Middle frontal gyrus (tissue), 1 donor: ENCODE data around the gene B4GALNT2.
"Not testable (repeated sequence)": the region's sequence is repeated elsewhere in the genome, so short reads cannot be mapped to it uniquely, and the experiment has no call there.

Experiments used
- DNase-seq: peaks from one replicate; pipeline ENCODE4 v3.0.0-alpha.2; 2015; ENCODE audit warnings: low spot score; ENCODE audit errors: extremely low spot score

The B4GALNT2 gene

GRCh38 chr17:49120166-49120565, 12.4 kb upstream of the B4GALNT2 start:
- no peak for DNase-seq

DNA sequence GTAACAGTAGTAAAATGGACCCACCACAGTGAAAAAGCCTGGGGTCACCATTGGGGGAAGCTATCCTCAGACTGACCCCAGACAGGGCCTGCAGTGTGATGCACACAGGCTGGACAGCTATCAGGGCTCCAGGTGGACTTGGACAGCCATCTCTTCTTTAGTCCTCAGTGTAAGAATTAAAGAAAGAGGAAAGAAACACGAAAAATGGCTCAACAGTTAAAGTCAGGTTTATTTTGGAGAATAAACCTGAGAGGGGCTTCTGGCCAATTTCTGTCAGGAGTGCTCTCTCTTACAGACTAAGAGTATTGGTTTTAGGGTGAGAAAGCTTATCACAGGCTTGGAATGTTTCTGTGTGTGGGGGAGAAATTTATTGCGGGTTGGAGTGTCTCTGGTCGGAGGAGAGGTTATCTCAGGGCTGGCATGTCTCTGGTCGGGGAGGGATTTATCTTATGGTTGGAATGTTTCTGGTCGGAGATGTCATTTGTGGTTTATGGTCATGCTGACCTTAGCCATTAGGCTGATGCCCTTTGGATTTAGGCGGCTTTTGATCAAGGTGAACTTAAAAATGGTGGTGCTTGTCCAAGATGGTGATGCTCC, 10.8 kb upstream of the B4GALNT2 start:
- DNase-seq: no peak

DNA sequence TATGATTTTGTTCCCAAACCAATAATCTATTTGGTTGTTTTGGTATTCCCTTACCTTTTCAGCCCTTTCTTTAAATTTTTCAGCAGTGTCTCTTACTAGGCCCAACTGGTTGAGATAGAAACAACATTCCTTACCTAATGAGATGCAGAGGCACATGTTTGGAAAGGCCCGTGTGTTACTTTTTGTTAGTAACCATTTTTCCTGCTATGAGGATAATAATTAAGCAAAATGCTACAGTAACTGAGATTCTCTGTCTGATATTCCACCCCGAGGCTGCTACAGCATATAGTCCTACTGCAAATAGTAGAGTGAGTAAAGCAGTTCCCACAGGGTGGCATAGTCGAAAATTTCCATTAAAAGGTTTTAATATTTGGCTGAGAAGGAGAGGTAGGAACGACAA, 10.0 kb upstream of the B4GALNT2 start:
- no peak for DNase-seq

DNA sequence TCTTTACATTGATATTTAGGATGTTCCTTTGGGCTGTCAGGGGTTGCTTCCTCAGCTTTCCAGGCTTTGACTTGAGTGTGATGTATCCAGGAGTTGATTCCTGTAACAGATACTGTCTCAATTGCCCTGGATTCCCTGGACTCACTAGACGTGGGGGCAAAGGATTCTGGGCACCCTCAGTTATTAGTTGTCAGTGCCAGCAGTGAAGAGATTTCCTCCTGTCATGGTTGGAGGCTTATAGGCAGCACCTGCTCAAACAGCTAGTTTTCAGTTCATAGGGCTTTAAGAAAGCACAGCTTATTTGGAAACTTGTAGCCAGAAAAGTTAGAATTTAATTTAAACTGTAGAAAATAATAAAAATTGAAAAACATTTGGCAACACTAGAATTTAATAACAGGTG, 9.5 kb upstream of the B4GALNT2 start:
- no peak for DNase-seq

DNA sequence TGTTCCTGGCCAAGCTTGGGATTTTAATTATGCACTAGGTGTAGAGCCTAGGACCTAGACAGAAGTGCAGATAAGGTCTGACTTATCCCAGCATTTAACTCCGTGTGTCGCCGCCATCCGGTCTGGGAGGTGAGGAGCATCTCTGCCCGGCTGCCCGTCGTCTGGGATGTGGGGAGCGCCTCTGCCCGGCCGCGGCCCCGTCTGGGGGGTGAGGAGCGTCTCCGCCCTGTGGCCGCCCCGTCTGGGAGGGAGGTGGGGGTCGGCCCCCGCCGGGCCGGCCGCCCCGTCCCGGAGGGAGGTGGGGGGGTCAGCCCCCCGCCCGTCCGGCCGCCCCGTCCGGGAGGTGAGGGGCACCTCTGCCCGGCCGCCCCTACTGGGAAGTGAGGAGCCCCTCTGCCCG, 7.1 kb upstream of the B4GALNT2 start:
- DNase-seq: no peak

DNA sequence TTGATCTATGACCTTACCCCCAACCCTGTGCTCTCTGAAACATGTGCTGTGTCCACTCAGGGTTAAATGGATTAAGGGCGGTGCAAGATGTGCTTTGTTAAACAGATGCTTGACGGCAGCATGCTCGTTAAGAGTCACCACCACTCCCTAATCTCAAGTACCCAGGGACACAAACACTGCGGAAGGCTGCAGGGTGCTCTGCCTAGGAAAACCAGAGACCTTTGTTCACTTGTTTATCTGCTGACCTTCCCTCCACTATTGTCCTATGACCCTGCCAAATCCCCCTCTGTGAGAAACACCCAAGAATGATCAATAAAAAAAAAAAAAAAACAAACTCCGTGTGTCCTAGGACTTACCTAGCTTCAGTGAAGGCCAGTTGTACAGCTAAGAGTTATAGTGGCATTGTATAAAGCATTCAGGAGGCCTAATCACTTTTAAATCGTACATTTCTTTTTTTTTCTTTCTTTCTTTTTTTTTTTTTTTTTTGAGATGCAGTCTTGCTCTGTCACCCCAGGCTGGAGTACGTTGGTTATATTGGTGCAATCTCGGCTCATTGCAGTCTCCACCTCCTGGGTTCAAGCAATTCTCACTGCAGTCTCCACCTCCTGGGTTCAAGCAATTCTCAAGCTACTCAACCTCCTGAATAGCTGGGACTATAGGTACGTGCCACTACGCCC, 6.2 kb upstream of the B4GALNT2 start:
- DNase-seq: not testable (repeated sequence)

DNA sequence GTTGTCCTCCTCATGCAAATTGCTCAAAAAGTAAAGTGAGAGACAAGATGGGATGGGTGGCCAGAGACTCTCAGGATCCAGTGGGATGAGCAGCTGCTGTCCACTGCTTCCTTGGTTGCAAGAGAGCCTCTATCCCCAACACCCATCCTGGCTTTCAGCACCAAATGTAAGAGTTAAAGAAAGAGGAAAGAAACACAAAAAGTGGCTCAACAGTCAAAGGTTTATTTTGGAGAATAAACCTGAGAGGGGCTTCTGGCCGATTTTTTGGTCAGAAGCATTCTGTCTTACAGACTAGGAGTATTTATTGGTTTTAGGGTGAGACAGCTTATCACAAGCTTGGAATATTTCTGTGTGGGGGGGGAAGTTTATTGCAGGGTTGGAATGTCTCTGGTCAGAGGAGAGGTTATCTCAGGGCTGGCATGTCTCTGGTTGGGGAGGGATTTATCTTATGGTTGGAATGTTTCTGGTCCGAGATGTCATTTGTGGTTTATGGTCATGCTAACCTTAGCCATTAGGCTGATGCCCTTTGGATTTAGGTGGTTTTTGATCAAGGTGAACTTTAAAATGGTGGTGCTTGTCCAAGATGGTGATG, 3.1 kb upstream of the B4GALNT2 start:
- not testable (repeated sequence) for DNase-seq

DNA sequence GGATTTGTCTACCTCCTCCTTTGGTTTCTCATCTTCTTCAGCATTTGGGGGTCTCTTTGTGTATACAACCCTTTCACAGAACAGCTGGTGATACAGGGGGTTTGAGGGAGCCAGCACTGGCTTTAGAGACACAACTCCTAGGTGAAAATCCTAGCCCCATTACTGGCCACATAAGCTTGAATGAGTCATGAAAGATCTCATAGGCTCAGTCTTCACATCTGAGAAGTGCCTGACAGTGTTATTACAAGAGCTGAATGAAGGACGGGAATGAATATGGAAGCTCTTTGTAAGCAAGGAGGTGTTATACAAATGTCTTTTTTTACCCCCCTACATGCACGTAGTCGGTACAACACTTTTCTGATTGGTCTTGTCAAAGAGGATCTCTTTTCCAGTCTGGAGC, 1.7 kb upstream of the B4GALNT2 start:
- no peak for DNase-seq

- no peak for DNase-seq
Measured at GRCh38 chr17:49132317-49132698, 261 bp upstream of the B4GALNT2 start.

GRCh38 chr17:49136335-49136734, 3.8 kb downstream of the B4GALNT2 start:
- DNase-seq: no peak

DNA sequence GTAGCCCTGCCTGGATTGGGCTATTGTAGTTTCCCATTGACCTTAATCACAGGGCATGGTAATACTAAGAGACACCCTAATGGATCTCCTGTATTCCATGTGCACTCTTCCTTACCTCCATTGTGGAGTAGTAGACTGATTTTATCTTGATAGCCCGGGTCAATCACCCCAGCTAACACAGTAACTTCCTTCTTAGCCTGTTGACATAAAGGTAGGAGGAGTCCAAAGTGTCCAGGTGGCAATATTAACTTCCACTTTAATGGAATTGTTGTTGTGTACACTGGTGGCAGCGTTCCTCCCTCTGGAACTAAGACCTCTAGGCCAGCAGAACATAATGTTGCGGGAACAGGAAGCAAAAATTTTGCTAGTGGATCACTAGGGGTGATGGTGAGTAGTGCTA, 13.1 kb downstream of the B4GALNT2 start:
- not testable (repeated sequence) for DNase-seq

DNA sequence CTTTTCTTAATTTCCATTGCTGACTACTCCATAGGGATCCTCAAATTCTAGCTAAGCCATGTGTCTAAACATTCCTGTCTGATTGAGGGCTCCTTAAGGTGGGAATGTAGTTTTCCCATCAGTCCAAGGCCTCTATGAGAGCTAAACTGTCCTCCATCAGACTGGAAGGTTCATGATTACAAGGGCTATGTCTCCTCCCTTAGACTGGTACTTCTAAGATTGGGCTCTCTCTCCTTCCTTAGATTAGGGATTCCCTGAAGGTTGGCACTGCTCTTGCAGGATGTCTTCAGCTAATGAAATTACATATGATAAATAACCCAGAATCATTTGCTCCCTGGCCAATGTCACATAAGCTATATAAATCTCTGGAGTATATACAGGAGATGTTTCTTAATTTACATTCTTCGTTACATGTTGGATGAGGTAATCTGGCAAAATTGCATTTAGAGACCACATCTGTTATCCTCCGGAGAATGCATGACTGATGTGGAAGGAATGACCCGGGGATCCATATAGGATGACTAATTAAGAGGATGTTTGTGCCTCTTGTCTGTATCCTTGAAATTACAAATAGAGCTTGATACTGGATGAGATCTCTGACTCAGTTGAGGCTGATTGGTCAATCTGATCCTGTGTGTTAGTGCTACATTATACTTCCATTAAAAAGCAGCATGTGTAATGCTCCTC, 14.2 kb downstream of the B4GALNT2 start:
- DNase-seq: no peak

- no peak for DNase-seq
Measured at GRCh38 chr17:49148171-49148570, 15.6 kb downstream of the B4GALNT2 start.

DNA sequence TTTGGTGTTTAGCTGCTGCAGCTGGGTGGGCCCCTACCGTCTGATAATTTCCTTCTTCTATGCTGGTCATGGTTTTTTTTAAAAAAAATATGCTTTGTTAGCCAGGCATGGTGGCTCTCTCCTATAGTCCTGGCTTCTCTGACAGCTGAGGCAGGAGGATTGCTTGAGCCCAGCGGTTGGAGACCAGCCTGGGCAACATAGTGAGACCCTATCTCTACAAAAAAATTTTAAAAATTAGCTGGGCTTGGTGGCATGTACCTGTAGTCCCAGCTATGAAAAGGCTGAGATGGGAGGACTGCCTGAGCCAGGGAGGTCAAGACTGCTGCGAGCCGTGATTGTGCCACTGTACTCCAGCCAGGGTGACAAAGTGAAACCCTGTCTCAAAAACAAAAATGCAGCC, 19.4 kb downstream of the B4GALNT2 start:
- no peak for DNase-seq

DNA sequence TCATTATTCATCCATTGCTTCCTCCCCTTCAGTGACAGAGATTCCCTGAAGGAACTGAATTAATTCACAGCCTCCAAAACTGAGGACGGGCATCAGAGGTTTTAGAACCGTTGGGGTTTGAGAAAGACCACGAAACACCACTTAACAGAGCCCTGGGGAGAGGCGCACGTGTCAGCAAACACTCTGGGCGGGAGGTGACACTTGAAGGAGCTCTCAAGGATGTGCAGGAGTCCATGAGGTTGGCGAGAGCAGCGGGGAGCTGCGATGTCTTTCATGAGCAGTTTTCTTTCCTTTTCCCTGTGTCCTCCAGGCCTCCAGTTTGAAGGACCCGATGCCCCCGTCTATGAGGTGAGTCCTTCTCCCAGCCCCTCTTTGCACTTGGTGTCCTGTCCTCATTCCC, 23.7 kb downstream of the B4GALNT2 start:
- DNase-seq: no peak

DNA sequence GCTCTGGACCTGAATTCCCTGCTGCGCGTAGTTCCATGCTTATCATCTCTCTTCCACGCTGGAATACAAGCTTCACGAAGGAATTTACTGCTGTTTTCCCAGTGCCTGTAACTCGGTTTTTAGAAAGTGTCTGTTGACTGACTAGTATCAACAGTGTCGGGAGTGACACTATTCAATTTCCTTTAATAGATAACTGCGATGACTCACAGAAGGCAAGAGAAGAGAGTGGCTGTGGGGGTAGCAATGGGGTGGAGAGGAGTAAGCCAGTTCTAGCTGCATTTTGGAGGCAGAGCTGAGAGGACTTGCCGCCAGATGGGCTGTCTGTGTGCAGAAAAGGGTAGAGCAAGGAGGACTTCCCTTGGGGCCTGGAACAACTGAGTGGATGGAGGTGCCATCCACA, 25.2 kb downstream of the B4GALNT2 start:
- DNase-seq: no peak

DNA sequence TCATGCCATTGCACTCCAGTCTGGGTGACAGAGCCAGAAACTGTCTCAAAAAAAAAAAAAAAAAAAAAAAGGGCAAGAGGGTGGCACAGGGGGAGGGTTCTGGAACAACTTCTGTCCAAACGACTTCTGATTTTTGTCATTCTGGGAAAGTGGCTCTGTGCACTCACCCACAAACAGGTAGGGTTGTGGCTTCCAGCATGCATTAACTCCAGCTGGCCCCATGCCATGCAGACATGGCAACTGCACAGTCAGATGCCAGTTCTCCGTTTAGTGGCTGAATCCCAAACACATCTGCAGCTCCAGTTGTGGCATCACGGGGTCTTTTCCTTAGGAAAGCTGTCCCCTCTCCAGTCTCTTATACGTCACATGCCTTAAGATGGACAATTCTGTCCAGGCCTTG, 30.3 kb downstream of the B4GALNT2 start:
- DNase-seq: no peak

DNA sequence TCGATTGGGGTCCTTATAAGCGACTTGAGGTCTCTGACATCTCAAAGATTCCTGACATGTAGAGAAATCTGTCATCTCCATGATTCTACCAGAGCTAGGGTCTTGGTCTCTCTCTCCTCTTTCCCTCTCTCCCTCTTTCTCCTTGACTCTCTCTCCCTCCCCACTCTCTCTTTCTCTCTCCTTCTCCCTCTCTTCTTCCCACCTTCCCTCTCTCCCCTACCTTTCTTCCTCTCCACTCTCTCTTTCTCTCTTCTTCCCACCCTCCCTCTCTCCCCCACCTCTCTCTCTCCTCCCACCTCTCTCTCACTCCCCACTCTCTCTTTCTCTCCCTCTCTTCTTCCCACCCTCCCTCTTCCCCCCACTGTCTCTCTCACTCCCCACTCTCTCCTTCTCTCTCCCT, 32.6 kb downstream of the B4GALNT2 start:
- DNase-seq: no peak

DNA sequence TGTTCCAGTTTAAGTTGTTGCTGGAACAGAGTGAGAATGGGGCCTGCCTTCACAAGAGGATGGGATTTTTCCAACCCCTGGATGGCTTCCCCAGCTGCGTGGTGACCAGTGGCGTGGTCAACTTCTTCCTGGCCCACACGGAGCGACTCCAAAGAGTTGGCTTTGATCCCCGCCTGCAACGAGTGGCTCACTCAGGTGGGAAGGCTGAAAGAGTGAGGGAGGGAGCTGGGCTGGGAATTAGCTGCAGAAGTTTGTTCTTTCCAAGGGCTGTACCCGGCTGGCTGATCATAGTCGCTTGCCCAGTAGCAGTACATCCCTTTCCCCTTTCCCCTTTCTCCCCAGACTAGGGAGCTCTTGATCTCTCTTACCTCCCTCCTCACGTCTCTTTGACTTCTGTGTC, 36.1 kb downstream of the B4GALNT2 start:
- DNase-seq: no peak

- no peak for DNase-seq
Measured at GRCh38 chr17:49170216-49170615, 37.6 kb downstream of the B4GALNT2 start.

DNA sequence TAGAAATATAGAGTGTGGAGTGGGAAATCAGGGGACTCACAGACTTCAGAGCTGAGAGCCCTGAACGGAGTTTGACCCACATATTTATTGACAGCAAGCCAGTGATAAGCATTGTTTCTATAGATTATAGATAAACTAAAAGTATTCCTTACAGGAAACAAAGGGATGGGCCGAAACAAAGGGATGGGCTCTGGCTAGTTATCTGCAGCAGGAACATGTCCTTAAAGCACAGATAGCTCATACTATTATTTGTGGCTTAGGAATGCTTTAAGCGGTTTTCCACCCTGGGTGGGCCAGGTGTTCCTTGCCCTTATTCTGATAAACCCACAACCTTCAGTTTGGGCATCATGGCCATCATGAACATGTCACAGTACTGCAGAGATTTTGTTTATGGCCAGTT, 38.1 kb downstream of the B4GALNT2 start:
- DNase-seq: not testable (repeated sequence)

- not testable (repeated sequence) for DNase-seq
Measured at GRCh38 chr17:49175978-49176377, 43.4 kb downstream of the B4GALNT2 start.
